Globus pallidus (tissue), 1 donor: Measurements from ENCODE around the gene ADAMTS20.

Source experiments
- DNase-seq: peaks from one replicate; pipeline ENCODE4 v3.0.0-alpha.2; 2015; ENCODE audit warnings: low spot score

The ADAMTS20 gene

DNA sequence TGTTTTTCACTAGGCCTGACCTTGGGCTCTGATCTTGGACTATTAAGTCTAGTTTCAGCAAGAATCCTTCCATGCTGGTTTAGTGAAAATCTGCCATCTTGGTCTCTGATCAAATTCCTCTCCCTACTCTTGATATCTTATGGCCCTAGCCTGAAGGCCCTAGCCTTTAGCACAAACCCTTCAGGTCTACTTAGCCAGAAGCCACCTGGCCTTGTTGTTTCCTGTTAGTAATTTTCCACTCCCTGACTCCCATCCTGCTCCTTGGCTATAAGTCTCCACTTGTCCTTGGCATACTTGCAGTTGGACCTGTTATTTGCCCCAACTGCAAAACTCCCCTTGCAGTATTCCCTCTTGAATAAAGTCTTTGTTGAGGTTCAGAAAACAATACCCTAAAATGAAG is 241.4 kb downstream of the ADAMTS20 start:
- DNase-seq: no peak

DNA sequence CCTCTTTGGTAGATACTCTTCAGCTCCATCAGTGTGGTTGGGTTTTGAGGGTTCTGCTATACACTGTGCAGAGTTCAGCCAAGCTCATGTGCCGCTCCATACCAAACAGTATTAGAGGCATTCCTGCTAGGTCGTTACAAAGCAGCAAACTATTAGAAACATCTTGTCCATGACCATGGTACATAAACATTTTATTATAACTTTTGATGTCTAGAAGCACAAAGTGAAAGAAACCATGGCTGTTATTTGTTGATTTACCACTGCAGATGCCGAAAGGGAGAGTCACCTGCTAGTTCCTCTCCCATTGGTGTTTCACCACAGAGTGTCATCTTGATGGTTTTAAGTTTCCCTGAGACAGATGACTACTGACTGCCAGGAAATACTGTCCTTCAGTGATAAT is 242.0 kb downstream of the ADAMTS20 start:
- DNase-seq: no peak

DNA sequence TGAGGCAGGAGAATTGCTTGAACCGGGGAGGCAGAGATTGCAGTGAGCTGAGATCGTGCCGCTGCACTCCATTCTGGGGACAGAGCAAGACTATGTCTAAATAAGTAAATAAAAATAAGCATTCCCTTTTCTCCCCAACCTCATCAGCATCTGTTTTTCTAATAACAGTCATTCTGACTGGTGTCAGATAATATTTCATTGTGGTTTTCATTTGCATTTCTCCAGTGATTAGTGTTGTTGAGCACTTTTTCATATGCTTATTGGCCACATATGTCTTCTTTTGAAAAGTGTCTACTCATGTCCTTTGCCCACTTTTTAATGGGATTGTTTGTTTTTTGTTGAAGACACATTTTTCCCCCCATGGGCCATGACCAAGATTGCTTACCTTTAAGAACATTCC is 243.2 kb downstream of the ADAMTS20 start:
- DNase-seq: no peak

DNA sequence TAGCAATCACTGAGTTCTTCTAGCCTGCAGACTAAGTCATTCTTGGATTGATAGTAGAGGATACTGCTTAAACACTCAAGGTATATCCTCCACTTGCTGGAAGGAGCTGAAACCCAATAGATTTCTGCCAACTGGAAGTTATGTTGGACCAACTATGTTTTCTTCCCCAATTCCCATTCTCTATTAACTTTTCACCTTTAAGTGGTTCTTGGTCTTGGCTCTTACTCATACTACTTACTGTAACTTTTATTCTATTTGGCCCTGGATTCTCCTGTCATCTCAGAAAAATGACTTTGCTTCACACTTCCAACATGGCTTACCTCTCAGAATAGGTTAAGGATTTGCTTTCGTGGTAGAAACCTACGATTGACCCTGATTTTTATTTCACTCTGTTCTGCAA is 244.9 kb downstream of the ADAMTS20 start:
- DNase-seq: no peak

DNA sequence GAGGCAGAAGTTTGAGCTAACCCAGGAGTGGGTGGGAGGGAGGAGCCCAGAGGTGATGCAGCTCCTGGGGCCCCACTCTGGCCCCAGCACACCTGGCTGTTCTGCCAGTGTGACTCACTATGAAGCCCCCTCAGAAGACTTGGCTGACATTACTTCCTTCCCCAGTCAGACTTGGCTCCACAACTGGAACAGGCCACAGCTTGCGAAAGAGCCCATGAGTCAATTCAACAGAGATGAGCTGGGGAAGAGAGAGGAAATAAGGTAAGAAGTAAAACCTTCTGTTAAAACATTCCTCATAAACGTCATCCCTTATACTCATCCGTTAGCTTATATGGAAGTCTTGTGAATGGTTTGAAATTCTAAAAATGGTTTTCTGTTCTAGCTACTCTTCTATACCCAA is 245.9 kb downstream of the ADAMTS20 start:
- DNase-seq: no peak

DNA sequence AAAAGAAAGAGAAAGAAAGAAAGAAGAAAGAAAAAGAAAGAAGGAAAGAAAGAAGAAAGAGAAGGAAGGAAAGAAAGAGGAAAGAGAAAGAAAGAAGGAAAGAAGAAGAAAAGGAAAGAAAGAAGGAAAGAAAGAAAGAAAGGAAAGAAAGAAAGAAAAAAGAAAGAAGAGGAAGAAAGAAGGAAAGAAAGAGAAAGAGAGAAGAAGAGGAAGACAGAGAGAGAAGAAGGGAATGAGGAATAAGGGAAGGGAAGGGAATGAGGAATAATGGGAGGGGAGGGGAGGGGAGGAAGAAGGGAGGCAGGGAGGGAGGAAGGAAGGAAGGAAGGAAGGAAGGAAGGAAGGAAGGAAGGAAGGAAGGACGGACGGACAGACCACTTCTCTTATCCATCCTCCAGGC is 246.9 kb downstream of the ADAMTS20 start:
- no peak for DNase-seq
